Skin of body (tissue), 2 donors: ENCODE results near the gene NBAS. TPM values are rescaled to one million over a fixed set of nuclear protein-coding genes. Genes with fewer than 3 reads are reported as not detected.
"Not testable (repeated sequence)": the region's sequence is repeated elsewhere in the genome, so short reads cannot be mapped to it uniquely, and the experiment has no call there.

Experiments used
- DNase-seq: peaks from one replicate; lab custom pipeline; 2025; lab: John Stamatoyannopoulos, UW
- total RNA-seq: library from RNA; depleted of rRNA; stranded (reverse); fragments of >200 nt; gene quantifications from one replicate; pipeline ENCODE4 v1.2.3, GENCODE V29; 2014

Gene NBAS
- total RNA-seq, 1 donor from 2014 or later, result 69.3 TPM

DNA sequence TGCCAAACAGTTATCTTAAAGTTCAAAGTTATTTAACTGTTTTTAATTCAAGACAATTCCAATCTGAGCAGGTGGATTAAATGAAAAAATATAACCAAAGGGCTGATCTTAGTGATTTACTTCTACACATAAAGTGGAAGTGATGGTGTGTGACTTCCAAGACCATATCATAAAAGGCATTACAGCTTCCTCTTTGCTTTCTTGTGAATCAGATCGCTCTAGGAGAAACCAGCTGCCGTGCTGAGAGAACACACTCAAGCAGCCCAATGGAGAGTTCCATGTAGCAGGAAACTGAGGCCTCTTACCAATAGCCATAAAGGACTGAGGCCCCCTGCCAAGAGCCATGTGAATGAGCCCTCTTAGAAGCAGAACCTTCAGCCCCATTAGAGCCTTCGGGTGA is 197.4 kb downstream of the NBAS start:
- no peak for DNase-seq

DNA sequence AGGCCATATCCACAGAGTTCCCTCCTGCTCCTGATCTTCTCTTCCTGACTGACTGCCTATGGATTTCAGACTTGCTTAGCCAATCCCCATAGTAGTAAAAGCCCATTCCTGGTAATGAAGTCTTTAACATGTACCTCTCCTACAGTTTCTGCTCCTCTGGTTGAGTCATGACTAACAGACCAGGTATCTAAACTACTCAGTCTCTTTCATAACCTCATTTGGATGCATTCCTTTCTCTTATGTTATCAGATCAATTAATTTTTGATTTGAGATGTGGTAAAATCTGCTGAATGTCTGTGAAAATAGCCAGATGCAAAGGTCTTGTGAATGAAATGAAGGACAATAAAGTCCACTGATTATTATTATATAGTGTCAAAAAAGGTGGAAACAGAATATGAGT is 198.0 kb downstream of the NBAS start:
- no peak for DNase-seq

DNA sequence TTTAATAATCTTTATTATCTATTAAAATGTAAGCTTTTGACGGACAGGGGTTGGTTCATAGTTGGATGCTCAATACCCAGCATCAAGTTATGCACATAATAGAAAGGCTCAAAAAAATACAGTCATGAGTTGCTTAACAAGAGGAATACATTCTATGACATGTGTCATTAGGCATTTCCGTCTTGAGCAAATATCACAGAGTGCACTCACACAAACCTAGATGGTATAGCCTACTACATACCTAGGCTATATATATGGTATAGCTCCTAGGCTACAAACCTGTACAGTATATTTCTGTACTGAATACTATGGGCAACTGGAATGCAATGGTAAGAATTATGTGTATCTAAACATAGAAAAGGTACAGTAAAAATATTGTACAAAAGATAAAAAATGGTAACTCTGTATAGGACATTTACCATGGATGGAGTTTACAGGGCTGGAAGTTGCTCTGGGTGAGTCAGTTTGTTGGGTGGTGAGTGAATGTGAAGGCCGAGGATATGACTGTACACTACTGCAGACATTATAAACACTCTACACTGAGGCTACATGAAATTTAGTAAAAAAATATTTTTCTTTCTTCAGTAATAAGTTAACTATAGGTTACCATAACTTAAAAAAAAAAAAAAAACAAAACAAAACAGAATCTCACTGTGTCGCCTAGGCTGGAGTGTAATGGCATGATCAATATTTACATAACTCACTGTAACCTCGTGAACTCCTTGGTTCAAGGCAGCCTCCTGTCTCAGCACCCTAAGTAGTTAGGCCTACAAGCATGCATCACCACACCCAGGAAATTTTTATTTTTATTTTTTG is 201.2 kb downstream of the NBAS start:
- no peak for DNase-seq

DNA sequence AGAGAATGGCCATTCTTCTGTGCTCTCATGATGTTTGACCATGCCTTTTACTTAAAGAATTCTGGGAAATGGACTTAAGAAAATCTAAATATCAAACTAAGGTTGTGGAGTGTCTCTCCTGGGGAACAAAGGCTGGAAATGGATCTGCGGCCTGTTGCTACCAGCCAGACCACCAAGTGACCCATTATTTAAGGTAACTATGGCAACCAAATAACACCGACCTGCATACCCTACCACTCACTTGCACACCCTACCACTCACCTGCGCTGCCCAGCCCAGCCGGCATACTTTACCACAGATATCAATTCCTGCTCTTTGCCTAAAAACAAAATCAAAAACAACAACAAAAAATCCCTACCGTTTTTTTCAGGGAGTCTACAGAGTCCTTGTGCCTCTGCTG is 203.2 kb downstream of the NBAS start:
- DNase-seq, result no peak

DNA sequence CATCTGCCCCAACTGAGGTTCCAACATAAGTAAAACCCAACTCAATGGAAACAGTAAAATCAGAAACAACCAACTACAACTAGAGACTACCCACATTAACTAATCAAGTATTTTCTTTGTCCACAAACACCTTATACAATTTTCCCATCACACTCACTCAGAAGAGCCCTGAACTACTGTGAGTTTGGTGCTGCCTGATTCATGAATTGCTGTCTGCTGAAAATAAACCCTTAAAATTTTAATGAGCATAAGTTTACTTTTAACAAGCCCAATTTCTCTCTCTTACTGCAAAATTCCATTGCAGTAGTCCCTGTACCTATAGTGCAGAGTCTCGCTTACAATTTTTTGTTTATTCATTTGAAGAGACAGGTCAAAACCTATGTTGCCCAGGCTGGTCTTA is 203.9 kb downstream of the NBAS start:
- DNase-seq, result no peak

DNA sequence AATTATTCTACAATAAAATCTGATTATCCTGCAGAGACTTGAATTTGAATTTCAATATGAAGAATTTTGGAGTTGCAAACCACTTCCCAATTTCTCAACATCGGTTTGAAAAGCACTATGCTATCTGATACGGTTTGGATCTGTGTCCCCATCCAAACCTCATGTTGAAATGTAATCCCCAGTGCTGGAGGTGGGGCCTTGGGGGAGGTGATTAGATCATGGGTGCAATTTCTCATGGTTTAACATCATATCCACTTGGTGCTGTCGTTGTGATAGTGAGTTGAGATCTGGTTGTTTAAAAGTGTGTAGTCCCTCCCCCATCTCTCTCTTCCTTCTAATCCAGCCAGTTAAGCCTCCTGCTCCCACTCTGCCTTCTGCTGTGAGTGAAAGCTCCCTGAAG is 205.7 kb downstream of the NBAS start:
- DNase-seq, result no peak

DNA sequence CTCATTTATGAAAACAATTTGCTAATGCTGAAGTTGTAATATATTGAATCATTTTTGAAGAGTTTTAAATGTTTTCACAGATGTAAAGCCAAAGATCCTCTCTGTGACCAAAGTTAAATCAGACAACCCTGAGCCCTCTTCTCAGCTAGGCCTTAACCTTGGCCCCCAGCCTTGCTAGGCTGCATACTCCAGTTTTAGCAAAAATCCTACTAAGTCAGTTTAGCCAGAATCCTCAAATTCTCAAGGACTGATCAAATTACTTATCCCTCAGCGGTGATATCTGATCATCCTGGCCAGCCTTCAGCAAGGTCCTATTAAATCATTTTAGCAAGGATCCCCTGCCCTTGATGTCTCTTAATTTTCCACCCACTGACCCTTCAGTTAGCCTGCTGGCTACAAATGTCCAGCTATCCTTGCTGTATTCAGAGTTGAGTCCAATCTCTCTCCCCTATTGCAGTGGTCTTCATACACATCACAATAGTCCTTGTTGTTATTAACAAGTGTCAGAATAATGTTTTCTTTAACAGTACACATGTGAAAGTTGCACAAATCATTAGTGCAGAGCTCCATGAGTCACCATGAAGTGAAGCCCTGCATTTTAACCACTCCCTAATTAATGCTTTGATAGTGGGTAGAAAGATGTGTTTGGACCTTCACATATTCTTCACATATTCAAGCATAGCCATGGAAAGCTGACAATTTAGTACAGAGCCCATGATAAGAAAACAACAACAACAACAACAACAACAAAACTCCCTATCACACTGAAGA is 206.4 kb downstream of the NBAS start:
- DNase-seq, result no peak

DNA sequence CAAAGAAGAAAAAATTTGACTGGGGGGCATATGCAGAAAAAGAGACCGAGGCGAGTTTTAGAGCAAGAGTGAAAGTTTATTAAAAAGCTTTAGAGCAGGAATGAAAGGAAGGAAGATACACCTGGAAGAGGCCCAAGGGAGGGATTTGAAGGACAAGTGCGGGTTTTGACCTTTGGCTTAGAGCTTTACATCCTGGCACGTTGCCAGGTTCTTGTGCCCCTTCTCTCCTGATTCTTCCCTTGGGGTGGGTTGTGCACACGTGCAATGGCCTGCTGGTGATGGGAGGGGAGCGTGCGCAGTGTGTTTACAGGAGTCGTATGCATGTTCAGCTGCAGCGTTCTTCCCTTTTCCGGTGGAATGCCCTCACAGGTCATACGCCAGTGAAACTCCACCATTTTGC is 208.8 kb downstream of the NBAS start:
- DNase-seq, result no peak

DNA sequence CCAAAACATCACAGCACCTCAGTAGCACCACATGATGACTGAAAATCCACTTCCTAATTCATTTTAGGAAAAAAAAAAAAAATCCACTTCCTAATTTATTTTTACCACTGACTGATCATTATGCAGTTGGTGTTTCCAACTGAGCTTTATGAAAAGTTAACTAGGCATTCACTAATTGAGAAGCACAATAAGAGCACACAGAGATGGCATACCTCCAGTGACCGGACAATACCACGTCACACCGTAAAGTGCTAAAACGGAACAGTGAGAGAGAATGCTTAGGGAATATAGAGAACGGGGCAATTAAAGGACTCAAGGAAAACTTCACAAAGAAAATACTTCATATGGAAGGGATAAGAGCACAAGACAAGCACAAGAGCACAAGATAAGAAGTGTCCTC is 212.5 kb downstream of the NBAS start:
- no peak for DNase-seq

DNA sequence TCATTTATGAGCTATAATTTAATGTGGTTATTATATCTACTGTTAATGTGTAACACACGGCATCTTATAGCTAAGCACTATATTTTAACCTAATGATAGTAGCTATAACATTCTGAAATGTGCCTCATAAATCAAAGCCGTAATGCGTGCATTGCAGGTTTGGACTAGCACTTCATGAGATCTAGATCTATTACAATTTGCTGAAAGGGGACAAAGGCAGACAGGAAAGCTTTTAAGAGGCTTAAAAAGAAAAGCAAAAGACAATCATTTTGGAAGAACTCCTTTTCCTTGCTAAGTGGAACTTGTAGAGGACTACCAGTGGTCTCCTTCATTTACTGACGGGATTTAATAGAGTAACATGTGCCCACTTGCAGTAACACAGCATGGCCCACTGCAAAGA is 213.1 kb downstream of the NBAS start:
- no peak for DNase-seq

DNA sequence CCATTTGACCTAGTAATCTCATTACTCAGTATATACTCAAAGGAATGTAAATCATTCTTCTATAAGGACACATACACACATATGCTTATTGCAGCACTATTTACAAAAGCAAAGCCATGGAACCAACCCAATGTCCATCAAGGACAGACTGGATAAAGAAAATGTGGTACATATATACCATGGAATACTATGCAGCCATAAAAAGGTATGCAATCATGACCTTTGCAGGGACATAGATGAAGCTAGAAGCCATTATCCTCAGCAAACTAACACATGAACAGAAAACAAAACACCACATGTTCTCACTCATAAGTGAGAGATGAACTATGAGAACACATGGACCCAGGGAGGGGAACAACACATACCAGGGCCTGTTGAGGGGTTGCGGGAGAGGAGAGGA is 214.5 kb downstream of the NBAS start:
- no peak for DNase-seq

DNA sequence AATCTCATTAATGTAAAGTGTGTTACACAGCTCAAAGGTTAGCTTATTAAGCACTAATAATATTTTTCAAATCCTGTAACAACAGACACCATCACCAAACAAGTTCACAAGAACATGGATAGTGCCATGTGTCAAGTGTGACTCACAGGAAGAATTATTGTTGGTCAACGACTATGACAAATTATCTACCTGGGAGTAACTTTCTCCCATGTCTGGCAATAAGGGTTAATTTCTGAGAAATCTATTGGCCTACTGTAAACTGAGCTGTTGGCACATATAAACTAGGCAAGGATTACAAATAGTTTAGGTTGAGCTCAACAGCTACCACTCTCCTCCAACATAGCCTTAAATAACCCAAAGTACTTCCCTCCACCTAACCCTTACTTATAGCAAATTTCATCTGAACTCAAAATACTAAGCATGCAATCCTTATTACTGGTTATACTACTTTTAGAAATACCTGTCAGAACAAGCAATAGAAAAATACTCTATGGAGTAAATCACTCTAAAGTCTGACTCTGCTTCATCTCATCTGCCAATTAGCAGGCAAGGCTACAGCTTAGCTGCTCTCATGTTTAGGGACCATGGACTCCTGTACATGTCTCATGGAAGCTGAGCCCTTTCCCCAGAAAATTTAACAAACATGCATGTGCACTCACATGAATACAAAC is 223.0 kb downstream of the NBAS start:
- no peak for DNase-seq

DNA sequence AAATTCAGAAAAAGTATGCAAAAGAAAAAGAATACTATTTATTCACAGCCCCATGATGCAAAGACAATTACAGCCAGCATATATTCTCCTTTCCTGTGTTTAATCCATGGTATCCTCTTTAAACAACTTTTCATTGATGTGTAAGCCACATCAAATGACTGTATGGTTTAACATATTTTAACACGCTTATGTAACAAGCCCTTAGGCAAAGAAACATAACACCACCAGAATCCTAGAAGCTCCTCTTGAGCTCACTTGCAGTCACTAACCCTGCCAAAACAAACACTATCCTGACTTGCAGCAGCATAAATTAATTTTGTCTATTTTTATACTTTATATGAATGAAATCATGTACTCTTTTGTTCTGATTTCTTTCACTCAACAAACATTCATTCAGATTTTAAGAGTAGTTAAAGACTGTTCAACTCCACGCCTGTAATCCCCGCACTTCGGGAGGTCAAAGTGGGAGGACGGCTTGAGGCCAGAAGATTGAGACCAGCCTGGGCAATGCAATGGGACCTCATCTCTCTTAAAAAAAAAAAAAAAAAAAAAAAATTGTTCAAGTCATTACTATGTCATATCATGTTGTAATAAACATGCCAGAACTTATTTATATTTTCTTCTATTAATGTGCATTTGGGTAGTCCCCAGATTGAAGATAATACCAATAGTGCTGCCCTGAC is 226.3 kb downstream of the NBAS start:
- peak; percentile 30 for DNase-seq

DNA sequence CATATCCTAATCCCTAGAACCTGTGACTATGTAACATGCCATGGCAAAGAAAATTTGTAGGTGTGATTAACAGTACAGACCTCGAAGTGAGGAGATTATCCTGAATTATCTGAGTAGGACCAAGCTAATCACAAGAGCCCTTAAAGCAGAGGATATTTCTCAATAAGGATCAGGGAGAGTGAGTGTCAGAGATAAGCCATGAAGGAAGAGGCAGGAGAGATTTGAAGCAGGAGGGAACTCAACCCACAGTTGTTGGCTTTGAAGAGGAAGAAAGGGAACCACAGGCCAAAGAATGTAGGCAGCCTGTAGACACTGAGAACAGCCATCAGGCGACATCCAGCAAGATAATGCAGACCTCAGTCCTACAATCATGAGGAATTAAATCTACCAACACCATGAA is 229.3 kb downstream of the NBAS start:
- DNase-seq, result no peak

DNA sequence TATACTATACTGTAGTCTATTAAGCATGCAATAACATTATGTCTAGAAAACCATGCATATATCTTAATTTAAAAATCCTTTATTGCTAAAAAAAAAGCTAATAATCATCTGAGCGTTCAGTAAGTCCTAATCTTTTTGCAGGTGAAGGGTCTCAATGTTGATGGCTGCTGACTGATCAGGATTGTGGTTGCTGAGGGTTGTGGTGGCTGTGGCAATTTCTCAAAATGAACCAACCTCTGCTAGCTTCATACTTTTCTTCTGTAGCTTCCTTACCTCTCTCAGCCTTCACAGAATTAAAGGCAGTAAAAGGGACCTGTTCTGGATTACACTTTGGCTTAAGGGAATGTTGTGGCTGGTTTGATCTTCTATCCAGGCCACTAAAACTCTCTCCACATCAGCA is 235.8 kb downstream of the NBAS start:
- DNase-seq, result no peak

DNA sequence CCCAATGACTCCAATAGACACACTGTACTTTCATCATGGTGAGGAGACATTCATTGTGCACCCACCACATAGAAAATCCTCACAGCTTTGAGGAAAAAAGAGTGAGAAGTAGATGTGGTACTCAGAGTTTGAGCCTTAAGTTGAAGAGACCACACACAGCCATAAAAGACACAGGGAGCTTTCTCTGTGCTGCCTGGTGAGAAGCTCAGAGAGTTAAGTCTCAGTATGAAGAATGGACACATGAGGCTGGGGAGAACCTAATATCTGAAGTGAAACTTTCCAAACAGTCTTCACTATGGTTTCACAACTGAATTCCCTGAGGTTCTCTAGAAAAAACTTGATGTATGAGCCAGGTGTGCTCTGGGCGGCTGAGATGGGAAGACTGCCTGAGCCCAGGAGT is 237.9 kb downstream of the NBAS start:
- no peak for DNase-seq

DNA sequence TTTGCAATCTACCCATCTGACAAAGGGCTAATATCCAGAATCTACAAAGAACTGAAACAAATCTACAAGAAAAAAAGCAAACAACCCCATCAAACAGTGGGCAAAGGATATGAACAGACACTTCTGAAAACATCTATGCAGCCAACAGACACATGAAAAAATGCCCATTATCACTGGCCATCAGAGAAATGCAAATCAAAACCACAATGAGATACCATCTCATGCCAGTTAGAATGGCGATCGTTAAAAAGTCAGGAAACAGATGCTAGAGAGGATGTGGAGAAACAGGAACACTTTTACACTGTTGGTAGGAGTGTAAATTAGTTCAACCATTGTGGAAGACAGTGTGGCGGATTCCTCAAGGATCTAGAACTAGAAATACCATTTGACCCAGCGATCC is 239.7 kb downstream of the NBAS start:
- not testable (repeated sequence) for DNase-seq

DNA sequence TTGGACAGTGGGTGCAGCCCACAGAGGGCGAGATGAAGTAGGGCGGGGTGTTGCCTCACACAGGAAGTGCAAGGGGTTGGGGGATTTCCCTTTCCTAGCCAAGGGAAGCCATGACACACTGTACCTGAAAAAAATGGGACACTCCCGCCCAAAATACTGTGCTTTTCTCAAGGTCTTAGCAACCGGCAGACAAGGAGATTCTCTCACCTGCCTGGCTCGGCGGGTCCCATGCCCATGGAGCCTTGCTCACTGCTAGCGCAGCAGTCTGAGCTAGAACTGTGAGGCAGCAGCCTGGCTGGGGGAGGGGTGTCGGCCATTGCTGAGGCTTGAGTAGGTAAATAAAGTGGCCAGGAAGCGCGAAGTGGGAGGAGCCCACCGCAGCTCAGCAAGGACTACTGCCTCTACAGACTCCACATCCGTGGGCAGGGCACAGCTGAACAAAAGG is 244.7 kb downstream of the NBAS start:
- no peak for DNase-seq

DNA sequence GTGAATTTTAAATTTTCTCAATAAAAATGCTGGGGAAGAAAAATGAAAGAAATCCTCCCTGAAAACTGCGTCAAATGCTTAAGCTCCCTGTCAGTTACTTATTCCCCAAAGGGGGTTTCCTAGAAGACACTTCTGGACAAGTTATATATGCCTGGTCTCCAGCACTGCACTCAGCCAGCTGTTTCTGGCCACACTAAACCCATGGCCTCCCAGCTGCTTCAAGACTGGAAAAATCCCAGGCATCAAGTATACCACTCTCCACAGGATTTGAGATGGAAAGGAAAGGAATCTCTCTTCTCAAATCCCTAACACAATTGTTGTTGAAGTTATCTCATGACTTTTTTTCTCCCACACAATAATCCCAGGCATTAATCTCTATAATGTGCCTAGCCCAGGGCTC is 245.7 kb downstream of the NBAS start:
- no peak for DNase-seq

DNA sequence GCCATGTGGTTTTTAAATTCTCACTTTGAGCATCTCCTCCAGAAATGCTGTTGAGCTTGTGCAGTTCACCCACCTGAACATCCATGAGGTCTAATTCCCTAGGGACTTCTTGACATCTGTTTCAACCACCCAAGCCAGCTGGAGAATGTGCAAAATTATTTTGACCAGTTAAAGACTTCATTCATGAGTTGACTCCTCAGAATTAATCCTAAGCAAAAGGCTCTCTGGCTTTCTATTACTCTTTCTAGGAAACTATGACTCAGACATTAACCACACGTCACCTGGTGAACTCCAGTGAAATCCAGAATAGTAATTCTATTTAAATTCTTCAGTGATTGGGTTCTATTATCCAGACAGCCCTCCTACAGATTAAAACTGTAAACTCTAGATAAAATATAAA is 247.5 kb downstream of the NBAS start:
- no peak for DNase-seq

DNA sequence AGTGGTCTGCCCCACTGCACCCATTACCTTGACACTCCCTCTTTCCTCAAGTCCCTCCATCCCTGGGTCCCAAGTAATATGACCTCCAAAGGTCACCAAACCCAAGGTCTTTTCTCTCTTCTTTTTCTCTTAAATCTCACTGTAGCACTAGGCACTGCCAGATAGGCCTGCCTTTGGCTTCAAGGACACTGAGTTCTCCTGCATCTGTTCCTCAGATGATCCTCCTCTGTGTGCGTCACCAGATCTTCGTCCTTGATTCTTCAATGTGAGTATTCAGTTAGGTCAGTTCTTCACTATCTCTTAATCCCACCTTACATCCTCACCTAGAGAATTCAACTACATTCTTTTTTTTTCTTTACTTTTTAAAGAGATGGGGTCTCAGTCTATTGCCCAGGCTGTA is 249.2 kb downstream of the NBAS start:
- DNase-seq, result no peak
